ENCODE data around the gene OSMR.

GRCh38 chr5:38961691-38962090 lies 115.9 kb downstream of the OSMR start:
- TF ChIP-seq EZH2 (IDR thresholded peaks at IDR 0.05; ENCODE audit: borderline replicate concordance, low read length), result no peak
- TF ChIP-seq, protein P1, sequence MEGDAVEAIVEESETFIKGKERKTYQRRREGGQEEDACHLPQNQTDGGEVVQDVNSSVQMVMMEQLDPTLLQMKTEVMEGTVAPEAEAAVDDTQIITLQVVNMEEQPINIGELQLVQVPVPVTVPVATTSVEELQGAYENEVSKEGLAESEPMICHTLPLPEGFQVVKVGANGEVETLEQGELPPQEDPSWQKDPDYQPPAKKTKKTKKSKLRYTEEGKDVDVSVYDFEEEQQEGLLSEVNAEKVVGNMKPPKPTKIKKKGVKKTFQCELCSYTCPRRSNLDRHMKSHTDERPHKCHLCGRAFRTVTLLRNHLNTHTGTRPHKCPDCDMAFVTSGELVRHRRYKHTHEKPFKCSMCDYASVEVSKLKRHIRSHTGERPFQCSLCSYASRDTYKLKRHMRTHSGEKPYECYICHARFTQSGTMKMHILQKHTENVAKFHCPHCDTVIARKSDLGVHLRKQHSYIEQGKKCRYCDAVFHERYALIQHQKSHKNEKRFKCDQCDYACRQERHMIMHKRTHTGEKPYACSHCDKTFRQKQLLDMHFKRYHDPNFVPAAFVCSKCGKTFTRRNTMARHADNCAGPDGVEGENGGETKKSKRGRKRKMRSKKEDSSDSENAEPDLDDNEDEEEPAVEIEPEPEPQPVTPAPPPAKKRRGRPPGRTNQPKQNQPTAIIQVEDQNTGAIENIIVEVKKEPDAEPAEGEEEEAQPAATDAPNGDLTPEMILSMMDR (conservative IDR thresholded peaks at IDR 0.05 in 1 of 2, IDR thresholded peaks at IDR 0.05 in 1 of 2; ENCODE audit: extremely low read depth in 1 of 2, insufficient read depth in 1 of 2, low read depth in 1 of 2, low read length in 2 of 2), result no peak
